T-helper 17 cell (primary cell): ENCODE data around the gene CFAP61. TPM values are rescaled to one million over a fixed set of nuclear protein-coding genes. Genes with fewer than 3 reads are reported as not detected.
"Not testable (repeated sequence)": the region's sequence is repeated elsewhere in the genome, so short reads cannot be mapped to it uniquely, and the experiment has no call there.

Experiments
- ATAC-seq: fragments of 150-1000 bp; cut with Tn5 transposase; 2 replicates; pipeline ENCODE4 v1.10.0; 2021; ENCODE audit warnings: mild to moderate bottlenecking, moderate library complexity
- DNase-seq, 3 donors: peaks; one replicate each; pipeline versions ENCODE4 v3.0.0 to v3.0.0-alpha.2; 2020 to 2021
- H3K9me3 ChIP-seq: one replicate; pipeline ENCODE4 v1.7.0; 2013; ENCODE audit warnings: low read length, mild to moderate bottlenecking; ENCODE audit not compliant: control insufficient read depth, poor library complexity, severe bottlenecking
- H3K27ac Mint-ChIP-seq: one replicate; pipeline ENCODE4 v1.8.0; 2022; ENCODE audit warnings: mild to moderate bottlenecking, moderate library complexity, mixed read lengths
- H3K27me3 Mint-ChIP-seq: one replicate; pipeline ENCODE4 v1.8.0; 2022; ENCODE audit warnings: mixed read lengths
- H3K36me3 Mint-ChIP-seq: one replicate; pipeline ENCODE4 v1.8.0; 2022; ENCODE audit warnings: low read depth, mixed read lengths
- H3K4me1 Mint-ChIP-seq: one replicate; pipeline ENCODE4 v1.8.0; 2022; ENCODE audit warnings: mild to moderate bottlenecking, mixed read lengths
- H3K4me3 Mint-ChIP-seq: one replicate; pipeline ENCODE4 v1.8.0; 2022; ENCODE audit warnings: mild to moderate bottlenecking, moderate library complexity, mixed read lengths
- total RNA-seq, 4 donors: library from RNA in 2 of 4; stranded (reverse) in 2 of 4; gene quantifications; one replicate each; pipeline ENCODE4 v1.2.3 and lab custom pipeline; 2022 to 2026

The CFAP61 gene
- total RNA-seq, 2 donors from 2014 or later, result not detected

DNA sequence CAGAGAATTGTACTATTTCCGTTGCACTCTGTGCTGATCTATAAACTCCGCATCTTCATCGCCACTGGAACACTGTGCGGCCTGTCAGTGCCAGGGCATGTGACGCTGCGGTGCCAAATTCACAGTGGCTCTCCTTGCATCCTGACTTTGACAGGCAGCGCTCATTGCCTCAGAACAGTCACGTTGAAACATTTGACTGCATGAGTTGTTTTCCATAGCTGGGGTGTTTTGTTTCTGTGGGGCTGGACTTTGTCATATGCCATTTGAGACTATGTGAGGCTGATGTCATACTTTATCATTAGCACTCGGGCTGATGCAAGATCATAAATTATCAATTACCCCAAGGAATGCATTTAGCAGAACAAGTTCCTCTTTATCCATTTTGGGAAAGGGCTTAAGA, 32.7 kb downstream of the CFAP61 start:
- DNase-seq (no peak), ATAC-seq (no peak)
- H3K27ac Mint-ChIP-seq, result no peak overlapping the region
- no peaks in the 10 kb centered on the region for H3K9me3 ChIP-seq
- H3K4me3 Mint-ChIP-seq, result no peak overlapping the region
- H3K36me3 Mint-ChIP-seq, result no peaks in the 10 kb centered on the region
- peaks cover 7% of the 10 kb centered on the region for H3K4me1 Mint-ChIP-seq
- H3K27me3 Mint-ChIP-seq, result peaks cover 35% of the 10 kb centered on the region

- no peaks in the 10 kb centered on the region for H3K9me3 ChIP-seq
- Mint-ChIP-seq H3K27me3 (peaks cover 39% of the 10 kb centered on the region), H3K36me3 (no peaks in the 10 kb centered on the region), H3K27ac (no peak overlapping the region), H3K4me3 (no peak overlapping the region), H3K4me1 (peaks cover 7% of the 10 kb centered on the region)
- ATAC-seq, result no peak
- no peak for DNase-seq
Measured at GRCh38 chr20:20085812-20086211, 33.5 kb downstream of the CFAP61 start.

DNA sequence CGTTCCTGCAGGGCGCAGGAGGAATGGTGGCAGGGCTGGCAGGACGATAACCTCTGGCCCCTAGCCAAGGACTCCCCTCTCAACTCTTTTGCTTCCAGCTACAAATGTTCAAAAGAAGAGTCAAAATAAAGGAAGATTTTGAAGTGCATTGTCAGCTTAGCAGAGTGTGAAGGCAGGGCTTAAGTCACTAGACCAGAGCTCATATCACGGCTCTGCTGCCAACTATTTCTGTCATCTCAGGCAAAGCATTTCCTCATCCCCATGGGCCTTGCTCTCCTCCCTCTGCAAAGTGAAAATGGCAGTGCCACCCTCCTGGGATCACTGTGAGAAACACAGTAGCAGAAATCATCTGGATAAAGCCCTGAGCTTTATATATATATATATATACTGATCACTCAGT, 36.7 kb downstream of the CFAP61 start:
- no peak for DNase-seq
- H3K36me3 Mint-ChIP-seq, result no peaks in the 10 kb centered on the region
- no peaks in the 10 kb centered on the region for H3K9me3 ChIP-seq
- peaks cover 27% of the 10 kb centered on the region for H3K27me3 Mint-ChIP-seq
- no peak overlapping the region for H3K27ac Mint-ChIP-seq
- no peak for ATAC-seq
- H3K4me1 Mint-ChIP-seq, result peaks cover 5% of the 10 kb centered on the region
- no peak overlapping the region for H3K4me3 Mint-ChIP-seq

- Mint-ChIP-seq H3K4me1 (peaks cover 2% of the 10 kb centered on the region), H3K4me3 (no peak overlapping the region), H3K27ac (no peak overlapping the region), H3K27me3 (peaks cover 26% of the 10 kb centered on the region), H3K36me3 (no peaks in the 10 kb centered on the region)
- no peak for ATAC-seq
- H3K9me3 ChIP-seq, result no peaks in the 10 kb centered on the region
- DNase-seq, result no peak
Measured at GRCh38 chr20:20089939-20090338, 37.6 kb downstream of the CFAP61 start.

GRCh38 chr20:20092827-20093226, 40.5 kb downstream of the CFAP61 start:
- Mint-ChIP-seq H3K27me3 (peaks cover 25% of the 10 kb centered on the region), H3K4me3 (no peak overlapping the region), H3K36me3 (no peaks in the 10 kb centered on the region), H3K27ac (no peak overlapping the region), H3K4me1 (no peaks in the 10 kb centered on the region)
- DNase-seq, result no peak
- no peak for ATAC-seq
- no peaks in the 10 kb centered on the region for H3K9me3 ChIP-seq

- H3K27ac Mint-ChIP-seq, result no peak overlapping the region
- peaks cover 28% of the 10 kb centered on the region for H3K27me3 Mint-ChIP-seq
- no peaks in the 10 kb centered on the region for H3K36me3 Mint-ChIP-seq
- no peaks in the 10 kb centered on the region for H3K4me1 Mint-ChIP-seq
- no peak for DNase-seq
- H3K9me3 ChIP-seq, result no peaks in the 10 kb centered on the region
- no peak for ATAC-seq
- H3K4me3 Mint-ChIP-seq, result no peak overlapping the region
Measured at GRCh38 chr20:20094410-20094809, 42.1 kb downstream of the CFAP61 start.

GRCh38 chr20:20095114-20095872, 43.0 kb downstream of the CFAP61 start:
- H3K9me3 ChIP-seq, result no peaks in the 10 kb centered on the region
- ATAC-seq (no peak), DNase-seq (no peak)
- Mint-ChIP-seq H3K27me3 (peaks cover 32% of the 10 kb centered on the region), H3K36me3 (no peaks in the 10 kb centered on the region), H3K4me1 (no peaks in the 10 kb centered on the region), H3K4me3 (no peak overlapping the region), H3K27ac (no peak overlapping the region)

DNA sequence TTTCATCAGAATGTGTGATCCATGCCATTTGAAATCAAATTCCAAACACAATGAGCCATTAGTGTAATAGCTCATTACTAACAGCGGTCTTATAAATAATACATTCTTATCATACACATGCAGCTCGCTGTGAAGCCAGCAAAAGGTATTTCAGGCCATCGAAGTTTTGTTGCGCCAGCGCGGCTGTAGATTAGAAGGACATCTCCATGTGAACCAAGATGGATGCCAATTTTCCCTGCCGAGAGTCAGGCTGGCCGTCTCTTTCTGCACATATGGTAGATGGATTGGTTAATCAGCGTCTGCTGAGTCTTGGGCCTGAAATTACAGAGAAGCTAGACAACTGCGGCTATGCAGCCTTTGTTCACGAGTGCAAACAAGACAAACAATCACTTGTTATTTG, 44.1 kb downstream of the CFAP61 start:
- H3K4me1 Mint-ChIP-seq, result no peaks in the 10 kb centered on the region

DNA sequence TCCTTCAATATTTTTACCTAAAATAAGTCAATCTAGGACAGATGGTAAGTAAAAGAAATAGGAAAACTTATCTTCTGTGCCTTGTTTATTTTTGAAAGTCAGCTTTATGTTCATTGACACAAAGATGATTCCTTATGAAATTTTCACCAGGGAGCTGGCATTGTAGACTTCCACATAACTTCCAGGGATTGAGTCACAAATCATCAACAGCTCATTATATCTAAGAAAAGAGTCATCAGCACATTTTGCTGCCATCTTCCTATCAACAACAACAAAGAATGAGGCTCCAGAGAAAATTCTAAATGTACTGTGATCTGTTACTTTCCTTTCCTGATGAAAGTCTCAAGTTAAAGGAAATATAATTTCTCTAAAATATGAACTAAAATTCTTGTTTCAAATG, 48.5 kb downstream of the CFAP61 start:
- Mint-ChIP-seq H3K27me3 (peaks cover 54% of the 10 kb centered on the region), H3K27ac (no peak overlapping the region), H3K4me3 (no peak overlapping the region), H3K4me1 (no peaks in the 10 kb centered on the region), H3K36me3 (no peaks in the 10 kb centered on the region)
- no peaks in the 10 kb centered on the region for H3K9me3 ChIP-seq
- ATAC-seq (no peak), DNase-seq (no peak)

More for the DNA sequence above, 44.1 kb downstream of the CFAP61 start:
- no peak overlapping the region for H3K27ac Mint-ChIP-seq
- ATAC-seq (no peak), DNase-seq (no peak)
- H3K36me3 Mint-ChIP-seq, result no peaks in the 10 kb centered on the region
- no peaks in the 10 kb centered on the region for H3K9me3 ChIP-seq
- H3K4me3 Mint-ChIP-seq, result no peak overlapping the region
- peaks cover 32% of the 10 kb centered on the region for H3K27me3 Mint-ChIP-seq

GRCh38 chr20:20102163-20102562, 49.8 kb downstream of the CFAP61 start:
- H3K27ac Mint-ChIP-seq, result no peak overlapping the region
- no peaks in the 10 kb centered on the region for H3K9me3 ChIP-seq
- no peak for ATAC-seq
- H3K4me3 Mint-ChIP-seq, result no peak overlapping the region
- H3K27me3 Mint-ChIP-seq, result peaks cover 61% of the 10 kb centered on the region
- no peaks in the 10 kb centered on the region for H3K36me3 Mint-ChIP-seq
- no peaks in the 10 kb centered on the region for H3K4me1 Mint-ChIP-seq
- DNase-seq, result no peak

GRCh38 chr20:20102716-20103258, 50.5 kb downstream of the CFAP61 start:
- H3K27me3 Mint-ChIP-seq, result peaks cover 56% of the 10 kb centered on the region
- DNase-seq (no peak), ATAC-seq (no peak)
- H3K4me1 Mint-ChIP-seq, result no peaks in the 10 kb centered on the region
- no peaks in the 10 kb centered on the region for H3K36me3 Mint-ChIP-seq
- no peak overlapping the region for H3K4me3 Mint-ChIP-seq
- H3K9me3 ChIP-seq, result no peaks in the 10 kb centered on the region
- H3K27ac Mint-ChIP-seq, result no peak overlapping the region

GRCh38 chr20:20103486-20103885, 51.2 kb downstream of the CFAP61 start:
- DNase-seq (no peak), ATAC-seq (no peak)
- H3K9me3 ChIP-seq, result no peaks in the 10 kb centered on the region
- Mint-ChIP-seq H3K36me3 (no peaks in the 10 kb centered on the region), H3K27me3 (peaks cover 53% of the 10 kb centered on the region), H3K27ac (no peak overlapping the region), H3K4me1 (no peaks in the 10 kb centered on the region), H3K4me3 (no peak overlapping the region)

DNA sequence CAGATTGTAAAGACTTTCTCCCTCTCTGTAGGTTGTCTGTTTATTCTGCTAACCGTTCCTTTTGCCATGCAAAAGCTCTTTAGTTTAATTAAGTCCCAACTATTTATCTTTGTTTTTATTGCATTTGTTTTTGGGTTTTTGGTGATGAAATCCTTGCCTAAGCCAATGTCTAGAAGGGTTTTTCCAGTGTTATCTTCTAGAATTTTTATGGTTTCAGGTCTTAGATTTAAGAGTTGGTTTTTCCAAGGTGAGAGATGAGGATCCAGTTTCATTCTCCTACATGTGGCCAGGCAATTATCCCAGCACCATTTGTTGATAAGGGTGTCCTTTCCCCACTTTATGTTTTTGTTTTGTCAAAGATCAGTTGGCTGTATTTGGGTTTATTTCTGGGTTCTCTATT, 70.9 kb downstream of the CFAP61 start:
- H3K27ac Mint-ChIP-seq, H3K36me3 Mint-ChIP-seq, H3K4me3 Mint-ChIP-seq, ATAC-seq, H3K4me1 Mint-ChIP-seq, H3K9me3 ChIP-seq, DNase-seq: not testable (repeated sequence)
- peaks cover 12% of the 10 kb centered on the region for H3K27me3 Mint-ChIP-seq

DNA sequence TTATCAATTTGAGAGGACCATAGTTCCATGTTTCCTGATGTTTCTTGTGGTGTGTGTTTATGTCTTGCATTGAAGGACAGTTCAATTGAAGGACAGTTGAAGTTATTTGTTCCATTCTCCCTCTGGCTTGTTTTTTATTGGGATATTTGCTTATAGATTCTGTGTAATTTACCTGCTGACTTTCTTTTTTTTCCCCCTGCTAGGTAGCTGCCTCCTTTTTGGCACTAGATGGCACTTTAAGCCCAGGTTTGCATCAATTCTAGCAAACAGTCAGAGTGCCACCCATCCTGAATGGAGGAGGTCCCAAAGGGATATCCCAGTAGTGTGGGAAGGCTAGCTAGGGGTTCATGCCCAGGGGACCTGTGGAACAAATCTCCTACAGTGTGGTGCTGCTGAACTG, 78.1 kb downstream of the CFAP61 start:
- H3K4me3 Mint-ChIP-seq, result no peak overlapping the region

More for the DNA sequence above, 78.1 kb downstream of the CFAP61 start:
- H3K27ac Mint-ChIP-seq, result no peak overlapping the region
- H3K9me3 ChIP-seq, result peaks cover 2% of the 10 kb centered on the region
- peaks cover 22% of the 10 kb centered on the region for H3K27me3 Mint-ChIP-seq
- no peaks in the 10 kb centered on the region for H3K4me1 Mint-ChIP-seq
- no peaks in the 10 kb centered on the region for H3K36me3 Mint-ChIP-seq
- no peak for DNase-seq
- ATAC-seq, result no peak
